ENCODE measurements around the gene THEM5. TPM values are rescaled to one million over a fixed set of nuclear protein-coding genes. Genes with fewer than 3 reads are reported as not detected.
"Not testable (repeated sequence)": the region's sequence is repeated elsewhere in the genome, so short reads cannot be mapped to it uniquely, and the experiment has no call there.

Gene THEM5, protein sequence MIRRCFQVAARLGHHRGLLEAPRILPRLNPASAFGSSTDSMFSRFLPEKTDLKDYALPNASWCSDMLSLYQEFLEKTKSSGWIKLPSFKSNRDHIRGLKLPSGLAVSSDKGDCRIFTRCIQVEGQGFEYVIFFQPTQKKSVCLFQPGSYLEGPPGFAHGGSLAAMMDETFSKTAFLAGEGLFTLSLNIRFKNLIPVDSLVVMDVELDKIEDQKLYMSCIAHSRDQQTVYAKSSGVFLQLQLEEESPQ
- polyA plus RNA-seq, result 0.45 TPM
- long read RNA-seq, donor 1, result 0 reads
- long read RNA-seq, donor 2, result 0 reads
- long read RNA-seq, donor 3, result 0 reads
- long read RNA-seq, donor 4, result 0 reads
- long read RNA-seq, donor 5, result 0 reads
- long read RNA-seq, donor 6, result 0 reads
- long read RNA-seq, donor 7, result 0 reads
- long read RNA-seq, donor 8, result 0 reads
- long read RNA-seq, donor 9, result 0 reads
- long read RNA-seq, donor 10, result 0 reads
- long read RNA-seq, donor 11, result 0 reads

DNA sequence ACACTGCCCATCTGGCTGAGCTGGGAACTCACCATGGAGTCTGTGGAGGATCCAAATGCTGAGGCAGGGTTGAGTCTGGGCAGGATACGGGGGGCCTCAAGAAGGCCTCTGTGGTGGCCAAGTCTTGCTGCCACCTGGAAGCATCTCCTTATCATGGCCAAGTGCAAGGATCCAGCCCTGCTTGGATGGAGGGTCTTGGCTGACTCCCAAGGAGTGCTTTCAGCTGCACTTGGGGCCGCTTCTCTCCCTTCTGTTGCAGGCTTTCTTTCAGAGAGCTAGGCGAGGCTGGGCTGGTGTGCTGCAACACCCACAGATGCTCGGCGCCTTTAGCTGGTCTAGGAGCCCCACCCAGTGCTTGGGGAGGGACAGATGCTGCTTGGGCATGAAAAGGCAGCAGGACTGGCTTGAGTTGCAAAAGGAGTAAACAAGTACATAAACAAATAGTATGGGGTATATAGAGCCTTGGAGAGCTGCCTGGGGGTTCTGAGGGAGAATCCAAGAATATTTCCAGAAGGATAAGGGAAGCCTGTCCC lies at the start of gene THEM5:
TSS of gene THEM5 (minus strand) at position 302 of the 533 bp plus-strand sequence. CDS start at position 155, 147 bp downstream.
- Histone ChIP-seq H3K4me3 (ENCODE audit: low read length) (no peak within 1 kb of the TSS), H3K27ac (ENCODE audit: low read length) (no peak within 1 kb of the TSS), H3K9me3 (ENCODE audit: control insufficient read depth, low read depth, low read length) (no peaks in the 10 kb centered on the region), H3K4me1 (ENCODE audit: control insufficient read depth, insufficient read depth, low read length) (no peaks in the 10 kb centered on the region), H3K27me3 (ENCODE audit: control insufficient read depth, insufficient read depth, low read length) (peaks cover 5% of the 10 kb centered on the region), H3K36me3 (ENCODE audit: control insufficient read depth, insufficient read depth, low read length) (no peaks in the 10 kb centered on the region)
- WGBS (ENCODE audit: insufficient coverage, low lambda C conversion rate), result no CpG with 5 or more reads among the region's 5 CpGs
- no peak for DNase-seq

DNA sequence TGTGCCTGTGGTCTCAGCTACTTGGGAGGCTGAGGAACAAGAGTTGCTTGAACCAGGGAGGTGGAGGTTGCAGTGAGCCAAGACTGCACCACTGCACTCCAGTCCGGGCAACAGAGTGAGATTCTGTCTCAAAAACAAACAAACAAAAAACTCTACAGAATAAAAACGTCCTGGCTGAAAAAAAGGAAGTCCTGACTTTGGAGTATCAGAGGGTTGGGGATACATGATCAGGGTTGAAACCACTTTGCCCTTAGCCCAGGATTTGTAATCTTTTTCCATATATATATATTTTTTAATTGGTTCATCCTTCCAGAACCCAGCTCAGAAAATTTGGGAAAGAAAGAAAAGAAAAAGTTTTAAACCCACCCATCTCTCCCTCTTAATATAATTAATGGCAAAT lies 49.3 kb upstream of the THEM5 start:
- Histone ChIP-seq H3K4me3 (ENCODE audit: low read length) (no peak overlapping the region), H3K27me3 (ENCODE audit: control insufficient read depth, insufficient read depth, low read length) (no peaks in the 10 kb centered on the region), H3K36me3 (ENCODE audit: control insufficient read depth, insufficient read depth, low read length) (no peaks in the 10 kb centered on the region), H3K4me1 (ENCODE audit: control insufficient read depth, insufficient read depth, low read length) (peaks cover 29% of the 10 kb centered on the region), H3K9me3 (ENCODE audit: control insufficient read depth, low read depth, low read length) (peaks cover 16% of the 10 kb centered on the region), H3K27ac (ENCODE audit: low read length) (no peak overlapping the region)
- no peak for DNase-seq
- WGBS (ENCODE audit: insufficient coverage, low lambda C conversion rate), result 60% methylated on average over 1 of the region's 2 CpGs

DNA sequence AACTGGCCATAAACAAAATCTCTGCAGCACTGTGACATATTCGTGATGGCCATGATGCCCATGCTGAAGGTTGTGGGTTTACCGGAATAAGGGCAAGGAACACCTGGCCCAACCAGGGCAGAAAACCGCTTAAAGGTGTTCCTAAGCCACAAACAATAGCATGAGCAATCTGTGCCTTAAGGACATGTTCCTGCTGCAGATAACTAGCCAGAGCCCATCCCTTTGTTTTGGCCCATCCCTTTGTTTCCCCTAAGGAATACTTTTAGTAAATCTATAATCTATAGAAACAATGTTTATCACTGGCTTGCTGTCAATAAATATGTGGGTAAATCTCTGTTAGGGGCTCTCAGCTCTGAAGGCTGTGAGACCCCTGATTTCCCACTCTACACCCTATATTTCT lies 47.3 kb upstream of the THEM5 start:
- not testable (repeated sequence) for H3K4me3 ChIP-seq (ENCODE audit: low read length); DNase-seq; H3K27me3 ChIP-seq (ENCODE audit: control insufficient read depth, insufficient read depth, low read length); H3K36me3 ChIP-seq (ENCODE audit: control insufficient read depth, insufficient read depth, low read length); H3K9me3 ChIP-seq (ENCODE audit: control insufficient read depth, low read depth, low read length); H3K27ac ChIP-seq (ENCODE audit: low read length)
- peaks cover 27% of the 10 kb centered on the region for H3K4me1 ChIP-seq (ENCODE audit: control insufficient read depth, insufficient read depth, low read length)
- no CpG with 5 or more reads among the region's 3 CpGs for WGBS (ENCODE audit: insufficient coverage, low lambda C conversion rate)

DNA sequence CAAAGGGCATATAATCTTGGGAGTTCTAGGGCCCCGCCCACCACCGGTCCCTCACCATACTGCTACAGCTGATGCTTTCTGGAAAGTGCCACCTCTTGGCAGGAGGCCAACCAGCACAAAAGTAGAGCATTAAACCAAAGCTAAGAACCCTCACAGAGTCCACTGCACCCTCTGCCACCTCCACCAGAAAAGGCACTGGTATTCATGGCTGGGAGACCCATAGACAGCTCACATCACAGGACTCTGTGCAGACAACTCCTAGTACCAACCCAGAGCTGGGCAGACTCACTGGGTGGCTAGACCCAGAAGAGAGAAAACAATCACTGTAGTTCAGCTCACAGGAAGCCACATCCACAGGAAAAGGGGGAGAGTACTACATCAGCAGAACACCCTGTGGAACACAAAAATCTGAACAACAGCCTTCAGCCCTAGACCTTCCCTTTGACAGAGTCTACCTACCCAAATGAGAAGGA lies 45.0 kb upstream of the THEM5 start:
- H3K4me1 ChIP-seq (ENCODE audit: control insufficient read depth, insufficient read depth, low read length), result peaks cover 13% of the 10 kb centered on the region
- H3K36me3 ChIP-seq (ENCODE audit: control insufficient read depth, insufficient read depth, low read length), result peaks cover 11% of the 10 kb centered on the region
- H3K4me3 ChIP-seq (ENCODE audit: low read length), result no peak overlapping the region
- no peak for DNase-seq
- WGBS (ENCODE audit: insufficient coverage, low lambda C conversion rate), result no CpG with 5 or more reads among the region's 2 CpGs
- H3K27me3 ChIP-seq (ENCODE audit: control insufficient read depth, insufficient read depth, low read length), result no peaks in the 10 kb centered on the region
- no peaks in the 10 kb centered on the region for H3K9me3 ChIP-seq (ENCODE audit: control insufficient read depth, low read depth, low read length)
- no peak overlapping the region for H3K27ac ChIP-seq (ENCODE audit: low read length)

DNA sequence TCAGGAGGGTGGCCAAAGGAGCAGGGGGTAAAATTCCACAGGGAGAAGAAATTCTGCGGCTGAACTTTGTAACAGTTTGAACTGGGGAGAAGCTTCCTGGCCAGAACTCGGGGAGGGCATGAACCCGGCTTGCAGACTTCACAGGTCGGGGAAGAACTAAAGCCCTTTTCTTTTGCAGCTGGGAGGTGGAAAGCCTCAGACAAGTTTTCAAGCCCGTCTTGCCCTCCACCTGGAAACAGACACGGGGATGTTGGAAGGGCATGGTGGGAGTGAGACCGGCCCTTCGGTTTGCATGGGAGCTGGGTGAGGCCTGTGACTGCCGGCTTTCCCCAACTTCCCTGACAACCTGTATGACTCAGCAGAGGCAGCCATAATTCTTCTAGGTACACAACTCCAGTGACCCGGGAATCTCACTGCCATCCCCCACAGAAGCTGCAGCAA lies 44.5 kb upstream of the THEM5 start:
- Histone ChIP-seq H3K9me3 (ENCODE audit: control insufficient read depth, low read depth, low read length) (no peaks in the 10 kb centered on the region), H3K4me1 (ENCODE audit: control insufficient read depth, insufficient read depth, low read length) (peaks cover 13% of the 10 kb centered on the region), H3K27ac (ENCODE audit: low read length) (peak overlapping the region; percentile 66), H3K4me3 (ENCODE audit: low read length) (no peak overlapping the region), H3K36me3 (ENCODE audit: control insufficient read depth, insufficient read depth, low read length) (peaks cover 14% of the 10 kb centered on the region), H3K27me3 (ENCODE audit: control insufficient read depth, insufficient read depth, low read length) (no peaks in the 10 kb centered on the region)
- peak in 1 of 2 donors; percentile 59 for DNase-seq
- WGBS (ENCODE audit: insufficient coverage, low lambda C conversion rate), result no CpG with 5 or more reads among the region's 10 CpGs

DNA sequence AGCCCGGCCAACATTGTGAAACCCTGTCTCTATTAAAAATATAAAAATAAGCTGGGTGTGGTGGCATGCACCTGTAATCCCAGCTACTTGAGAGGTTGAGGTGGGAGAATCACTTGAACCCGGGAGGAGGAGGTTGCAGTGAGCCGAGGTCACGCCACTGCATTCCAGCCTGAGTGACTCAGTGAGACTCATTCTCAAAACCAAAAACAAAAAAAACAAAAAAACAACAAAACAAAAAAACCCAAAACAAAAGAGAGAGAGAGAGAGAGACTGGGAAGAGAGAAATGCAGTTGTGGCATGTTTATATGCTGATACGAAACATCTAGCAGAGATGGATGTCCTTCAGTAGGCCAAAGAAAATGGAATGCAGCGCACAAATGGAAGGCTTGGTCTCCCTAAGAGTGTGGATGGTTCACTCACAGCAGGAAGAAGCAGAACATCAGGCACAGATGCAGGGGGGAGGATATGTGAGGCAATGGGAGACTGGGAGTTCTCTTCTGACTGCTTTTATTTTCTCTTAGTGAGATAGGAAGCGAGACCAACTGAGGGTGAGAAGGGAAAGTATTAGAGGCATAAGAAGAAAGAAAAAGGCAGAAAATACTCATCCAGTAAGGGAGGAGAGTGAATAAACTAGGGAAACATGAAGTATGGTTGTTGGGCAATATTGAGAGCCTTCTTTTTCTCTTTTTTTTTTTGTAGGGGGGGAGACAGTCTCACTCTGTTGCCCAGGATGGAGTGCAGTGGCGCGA lies 39.8 kb upstream of the THEM5 start:
- DNase-seq, result no peak
- Histone ChIP-seq H3K4me3 (ENCODE audit: low read length) (no peak overlapping the region), H3K27me3 (ENCODE audit: control insufficient read depth, insufficient read depth, low read length) (no peaks in the 10 kb centered on the region), H3K36me3 (ENCODE audit: control insufficient read depth, insufficient read depth, low read length) (peaks cover 29% of the 10 kb centered on the region), H3K9me3 (ENCODE audit: control insufficient read depth, low read depth, low read length) (no peaks in the 10 kb centered on the region), H3K27ac (ENCODE audit: low read length) (no peak overlapping the region), H3K4me1 (ENCODE audit: control insufficient read depth, insufficient read depth, low read length) (peaks cover 9% of the 10 kb centered on the region)
- 90% methylated on average over 4 of the region's 9 CpGs for WGBS (ENCODE audit: insufficient coverage, low lambda C conversion rate)

DNA sequence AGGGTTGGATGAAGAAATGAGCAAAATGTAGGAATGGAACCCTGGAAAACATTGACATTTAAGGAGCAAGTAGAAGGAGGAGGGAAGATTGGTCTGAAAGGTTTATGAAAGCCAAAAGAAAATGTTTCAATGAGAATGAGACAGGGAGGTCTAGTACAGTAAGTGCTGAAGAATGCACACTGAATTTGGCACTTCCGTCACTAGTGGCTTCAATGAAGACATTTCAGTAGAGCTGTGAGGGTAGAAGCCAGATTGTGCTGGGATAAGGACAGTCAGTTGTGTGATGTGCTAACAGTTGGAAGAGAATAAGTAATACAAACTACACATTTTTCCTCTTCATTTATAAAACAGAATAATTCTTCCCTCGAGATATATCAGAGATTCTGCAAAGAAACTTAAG lies 38.7 kb upstream of the THEM5 start:
- DNase-seq, result no peak
- Histone ChIP-seq H3K27me3 (ENCODE audit: control insufficient read depth, insufficient read depth, low read length) (no peaks in the 10 kb centered on the region), H3K27ac (ENCODE audit: low read length) (no peak overlapping the region), H3K9me3 (ENCODE audit: control insufficient read depth, low read depth, low read length) (no peaks in the 10 kb centered on the region), H3K4me3 (ENCODE audit: low read length) (no peak overlapping the region), H3K4me1 (ENCODE audit: control insufficient read depth, insufficient read depth, low read length) (no peaks in the 10 kb centered on the region), H3K36me3 (ENCODE audit: control insufficient read depth, insufficient read depth, low read length) (peaks cover 37% of the 10 kb centered on the region)
- 100% methylated on average over 1 of the region's 2 CpGs for WGBS (ENCODE audit: insufficient coverage, low lambda C conversion rate)

DNA sequence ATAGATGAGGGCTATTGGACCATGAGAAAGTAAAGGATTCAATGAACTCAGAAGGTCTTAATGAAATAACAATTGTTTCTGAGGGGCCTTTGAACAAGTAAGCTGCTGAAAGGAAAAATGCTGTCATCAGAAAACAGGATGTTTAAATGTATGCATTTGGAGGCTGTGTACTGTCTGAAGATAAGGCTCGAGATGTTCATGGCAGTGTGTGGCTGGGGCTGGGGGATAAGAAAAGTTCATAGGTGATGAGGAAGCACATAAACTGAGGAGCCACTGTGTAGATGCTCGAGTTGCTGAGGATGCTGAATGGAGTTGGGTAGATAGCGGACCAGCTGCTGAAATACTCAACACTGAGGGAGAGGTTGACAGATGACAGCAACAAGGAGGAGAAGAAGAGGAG lies 38.0 kb upstream of the THEM5 start:
- WGBS (ENCODE audit: insufficient coverage, low lambda C conversion rate), result 73% methylated on average over 3 of the region's 3 CpGs
- peaks cover 37% of the 10 kb centered on the region for H3K36me3 ChIP-seq (ENCODE audit: control insufficient read depth, insufficient read depth, low read length)

DNA sequence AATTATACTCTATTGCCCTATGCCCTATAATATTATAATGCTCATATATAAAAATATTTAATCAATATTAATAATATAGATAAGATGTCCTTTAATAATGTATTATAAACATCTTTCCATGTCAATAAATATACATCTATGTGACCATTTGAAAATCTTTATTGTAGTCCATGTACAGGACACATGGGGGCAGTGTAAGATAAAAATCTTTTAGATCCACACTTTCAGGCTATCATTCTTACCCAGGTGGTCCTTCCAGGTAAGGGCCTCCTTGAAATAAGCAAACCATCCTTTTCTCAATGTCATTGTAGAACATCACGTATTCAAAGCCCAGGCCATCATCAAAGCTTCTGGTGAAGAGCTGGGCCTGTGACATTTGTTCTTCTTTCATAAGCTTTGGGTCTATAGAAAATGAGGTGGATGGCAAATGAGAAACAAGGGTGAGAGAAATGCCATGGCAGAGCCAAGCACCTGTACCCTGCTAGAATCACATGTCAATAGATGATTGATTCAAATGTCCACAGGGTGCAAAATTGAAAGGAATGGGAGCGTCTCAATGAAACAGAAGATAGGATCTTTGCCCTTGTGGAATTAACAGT lies 35.6 kb upstream of the THEM5 start:
- Histone ChIP-seq H3K36me3 (ENCODE audit: control insufficient read depth, insufficient read depth, low read length) (peaks cover 35% of the 10 kb centered on the region), H3K9me3 (ENCODE audit: control insufficient read depth, low read depth, low read length) (no peaks in the 10 kb centered on the region), H3K27me3 (ENCODE audit: control insufficient read depth, insufficient read depth, low read length) (no peaks in the 10 kb centered on the region), H3K4me3 (ENCODE audit: low read length) (no peak overlapping the region), H3K27ac (ENCODE audit: low read length) (no peak overlapping the region), H3K4me1 (ENCODE audit: control insufficient read depth, insufficient read depth, low read length) (no peaks in the 10 kb centered on the region)
- no CpG with 5 or more reads among the region's 2 CpGs for WGBS (ENCODE audit: insufficient coverage, low lambda C conversion rate)
- DNase-seq, result no peak

More for the DNA sequence above, 38.0 kb upstream of the THEM5 start:
- no peak overlapping the region for H3K27ac ChIP-seq (ENCODE audit: low read length)
- H3K27me3 ChIP-seq (ENCODE audit: control insufficient read depth, insufficient read depth, low read length), result no peaks in the 10 kb centered on the region
- H3K4me3 ChIP-seq (ENCODE audit: low read length), result no peak overlapping the region
- H3K4me1 ChIP-seq (ENCODE audit: control insufficient read depth, insufficient read depth, low read length), result no peaks in the 10 kb centered on the region
- H3K9me3 ChIP-seq (ENCODE audit: control insufficient read depth, low read depth, low read length), result no peaks in the 10 kb centered on the region
- no peak for DNase-seq

DNA sequence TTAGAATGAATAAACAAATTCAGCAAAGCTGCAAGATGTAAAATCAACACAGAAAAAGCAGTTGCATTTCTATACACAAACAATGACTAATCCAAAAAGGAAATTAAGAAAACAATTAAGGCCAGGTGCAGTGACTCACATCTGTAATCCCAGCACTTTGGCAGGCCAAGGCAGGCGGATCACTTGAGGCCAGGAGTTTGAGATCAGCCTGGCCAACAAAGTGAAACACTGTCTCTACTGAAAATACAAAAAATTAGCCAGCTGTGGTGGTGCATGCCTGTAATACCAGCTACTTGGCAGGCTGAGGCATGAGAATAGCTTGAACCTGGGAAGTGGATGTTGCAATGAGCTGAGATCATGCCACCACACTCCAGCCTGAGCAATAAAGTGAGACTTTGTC lies 33.5 kb upstream of the THEM5 start:
- no peaks in the 10 kb centered on the region for H3K27me3 ChIP-seq (ENCODE audit: control insufficient read depth, insufficient read depth, low read length)
- no peak overlapping the region for H3K27ac ChIP-seq (ENCODE audit: low read length)
- no CpG with 5 or more reads among the region's 1 CpG for WGBS (ENCODE audit: insufficient coverage, low lambda C conversion rate)
- H3K9me3 ChIP-seq (ENCODE audit: control insufficient read depth, low read depth, low read length), result no peaks in the 10 kb centered on the region
- peaks cover 26% of the 10 kb centered on the region for H3K36me3 ChIP-seq (ENCODE audit: control insufficient read depth, insufficient read depth, low read length)
- no peak overlapping the region for H3K4me3 ChIP-seq (ENCODE audit: low read length)
- no peak for DNase-seq
- no peaks in the 10 kb centered on the region for H3K4me1 ChIP-seq (ENCODE audit: control insufficient read depth, insufficient read depth, low read length)

Measured in large intestine (tissue), 12 donors.